Uterus (tissue), 2 donors: ENCODE results near the gene TUT4.

ENCODE experiments used
- POLR2A ChIP-seq, 2 donors: fragments of 450-650 bp; IDR thresholded peaks; one replicate each; pipeline ENCODE4 v1.6.1; 2016; ENCODE audit warnings: antibody characterized with exemption in 2 of 2, mild to moderate bottlenecking in 1 of 2, moderate library complexity in 1 of 2
- TF ChIP-seq, protein P1 (sequence below), 4 experiments: fragments of 200-600 bp in 2 of 4; fragments of 450-650 bp in 2 of 4; sonication (generic) in 2 of 4; IDR thresholded peaks; one replicate each; pipeline ENCODE4 v1.5.1; 2016 to 2019; ENCODE audit warnings: antibody characterized with exemption in 4 of 4, mild to moderate bottlenecking in 2 of 4, moderate library complexity in 1 of 4

GRCh38 chr1:52403566-52404115, 149.3 kb downstream of the TUT4 start:
- TF ChIP-seq, protein P1, sequence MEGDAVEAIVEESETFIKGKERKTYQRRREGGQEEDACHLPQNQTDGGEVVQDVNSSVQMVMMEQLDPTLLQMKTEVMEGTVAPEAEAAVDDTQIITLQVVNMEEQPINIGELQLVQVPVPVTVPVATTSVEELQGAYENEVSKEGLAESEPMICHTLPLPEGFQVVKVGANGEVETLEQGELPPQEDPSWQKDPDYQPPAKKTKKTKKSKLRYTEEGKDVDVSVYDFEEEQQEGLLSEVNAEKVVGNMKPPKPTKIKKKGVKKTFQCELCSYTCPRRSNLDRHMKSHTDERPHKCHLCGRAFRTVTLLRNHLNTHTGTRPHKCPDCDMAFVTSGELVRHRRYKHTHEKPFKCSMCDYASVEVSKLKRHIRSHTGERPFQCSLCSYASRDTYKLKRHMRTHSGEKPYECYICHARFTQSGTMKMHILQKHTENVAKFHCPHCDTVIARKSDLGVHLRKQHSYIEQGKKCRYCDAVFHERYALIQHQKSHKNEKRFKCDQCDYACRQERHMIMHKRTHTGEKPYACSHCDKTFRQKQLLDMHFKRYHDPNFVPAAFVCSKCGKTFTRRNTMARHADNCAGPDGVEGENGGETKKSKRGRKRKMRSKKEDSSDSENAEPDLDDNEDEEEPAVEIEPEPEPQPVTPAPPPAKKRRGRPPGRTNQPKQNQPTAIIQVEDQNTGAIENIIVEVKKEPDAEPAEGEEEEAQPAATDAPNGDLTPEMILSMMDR (IDR thresholded peaks at IDR 0.05), result no peak
- no peak for TF ChIP-seq POLR2A (IDR thresholded peaks at IDR 0.05)
